ENCODE data around the gene KANTR.

KANTR gene

GRCh38 chrX:53081925-53082772 lies 11.8 kb upstream of the KANTR start, which contains the start of gene TSPYL2:
Gene TSPYL2 (plus strand): TSS chrX:53082367. CDS start chrX:53082499, 132 bp downstream.
- peak; percentile 95 for DNase-seq

- DNase-seq: no peak
Measured at GRCh38 chrX:53082773-53083616, 10.9 kb upstream of the KANTR start.

GRCh38 chrX:53084043-53084570 lies 9.8 kb upstream of the KANTR start:
- no peak for DNase-seq

GRCh38 chrX:53084863-53085262 lies 9.1 kb upstream of the KANTR start:
- no peak for DNase-seq

- DNase-seq: peak; percentile 25
Measured at GRCh38 chrX:53085661-53086229, 8.2 kb upstream of the KANTR start.

GRCh38 chrX:53086464-53086863 lies 7.5 kb upstream of the KANTR start:
- no peak for DNase-seq

- no peak for DNase-seq
Measured at GRCh38 chrX:53087388-53087831, 6.5 kb upstream of the KANTR start.

GRCh38 chrX:53088136-53088974 lies 5.6 kb upstream of the KANTR start:
- peak; percentile 84 for DNase-seq

GRCh38 chrX:53089224-53089842 lies 4.6 kb upstream of the KANTR start:
- DNase-seq: peak; percentile 52

GRCh38 chrX:53089925-53090324 lies 4.0 kb upstream of the KANTR start:
- DNase-seq: no peak

- DNase-seq: no peak
Measured at GRCh38 chrX:53091354-53091753, 2.6 kb upstream of the KANTR start.

- DNase-seq: peak; percentile 70
Measured at GRCh38 chrX:53093177-53093655, 726 bp upstream of the KANTR start.

- no peak for DNase-seq
Measured at GRCh38 chrX:53094582-53094905, 602 bp downstream of the KANTR start.

- no peak for DNase-seq
Measured at GRCh38 chrX:53095796-53096195, 1.9 kb downstream of the KANTR start.

GRCh38 chrX:53114864-53115549 lies 21.1 kb downstream of the KANTR start:
- DNase-seq: no peak

- DNase-seq: no peak
Measured at GRCh38 chrX:53115550-53115874, 21.6 kb downstream of the KANTR start.

- DNase-seq: no peak
Measured at GRCh38 chrX:53116101-53116500, 22.2 kb downstream of the KANTR start.

GRCh38 chrX:53122013-53122412 lies 28.1 kb downstream of the KANTR start:
- DNase-seq: no peak

GRCh38 chrX:53125506-53125905 lies 31.6 kb downstream of the KANTR start:
- no peak for DNase-seq

- no peak for DNase-seq
Measured at GRCh38 chrX:53126377-53126776, 32.4 kb downstream of the KANTR start.

- no peak for DNase-seq
Measured at GRCh38 chrX:53128097-53128749, 34.3 kb downstream of the KANTR start.
